Spleen (tissue), 11 donors: ENCODE measurements around the gene LTB. TPM values are rescaled to one million over a fixed set of nuclear protein-coding genes. Genes with fewer than 3 reads are reported as not detected.
"Not testable (repeated sequence)": the region's sequence is repeated elsewhere in the genome, so short reads cannot be mapped to it uniquely, and the experiment has no call there.

ENCODE experiments used
- DNase-seq: peaks from one replicate; pipeline ENCODE4 v3.0.0-alpha.2; 2020
- H3K27ac ChIP-seq, 8 donors: fragments of 200-600 bp; sonication (generic) in 7 of 8; 1 replicate in 4 of 8; 2 replicates in 4 of 8; pipeline versions ENCODE4 v1.5.0 to v1.8.0; 2016 to 2021; ENCODE audit warnings: inconsistent platforms in 4 of 8, mild to moderate bottlenecking in 4 of 8, moderate library complexity in 1 of 8
- H3K27me3 ChIP-seq, 7 donors: fragments of 200-600 bp; sonication (generic) in 6 of 7; replicated peaks in 1 of 7; 1 replicate in 4 of 7; 2 replicates in 3 of 7; pipeline versions ENCODE4 v1.5.0 to v1.8.0; 2016 to 2021; ENCODE audit warnings: inconsistent platforms in 3 of 7, mild to moderate bottlenecking in 1 of 7
- H3K36me3 ChIP-seq, 6 donors: fragments of 200-600 bp; sonication (generic) in 5 of 6; 1 replicate in 4 of 6; 2 replicates in 2 of 6; pipeline versions ENCODE4 v1.5.0 to v1.8.0; 2016 to 2021; ENCODE audit warnings: inconsistent platforms in 2 of 6
- H3K4me1 ChIP-seq, 6 donors: fragments of 200-600 bp; sonication (generic) in 5 of 6; 1 replicate in 3 of 6; 2 replicates in 3 of 6; pipeline versions ENCODE4 v1.5.0 to v1.8.0; 2016 to 2021; ENCODE audit warnings: inconsistent platforms in 3 of 6
- H3K4me3 ChIP-seq, 8 donors: fragments of 200-600 bp; sonication (generic) in 7 of 8; 1 replicate in 4 of 8; 2 replicates in 4 of 8; pipeline versions ENCODE4 v1.5.0 to v1.8.0; 2016 to 2021; ENCODE audit warnings: inconsistent platforms in 4 of 8, mild to moderate bottlenecking in 4 of 8, moderate library complexity in 2 of 8
- H3K9me3 ChIP-seq, 8 donors: fragments of 200-600 bp; sonication (generic) in 7 of 8; 1 replicate in 4 of 8; 2 replicates in 4 of 8; pipeline versions ENCODE4 v1.5.0 to v1.8.0; 2016 to 2021; ENCODE audit warnings: inconsistent platforms in 4 of 8
- POLR2A ChIP-seq, 3 donors: fragments of 450-650 bp; IDR thresholded peaks; one replicate each; pipeline ENCODE4 v1.5.1; 2017; ENCODE audit warnings: antibody characterized with exemption in 3 of 3, mild to moderate bottlenecking in 1 of 3
- POLR2AphosphoS5 ChIP-seq, 3 donors: sonication (generic); formaldehyde crosslinking; IDR thresholded peaks; one replicate each; pipeline ENCODE4 v1.5.1; 2017; ENCODE audit warnings: antibody characterized with exemption in 3 of 3
- WGBS, 5 donors: extraction: QIAGEN DNeasy Blood & Tissue Kit in 3 of 5; methylation state at CpG; one replicate each; pipeline versions ENCODE4 v1.1.5 to v1.1.7; 2013 to 2018; 5-methylcytosine and 5-hydroxymethylcytosine counted together
- intact Hi-C: fragments of 100-400 bp; cut with DNase I; formaldehyde crosslinking; loops from one replicate; pipeline ENCODE4 v1.15.0; 2023; ENCODE audit warnings: low total_unique reads
- polyA plus RNA-seq, 3 donors: library from polyadenylated mRNA; stranded (reverse); fragments of 200-250 nt; gene quantifications; one replicate each; pipeline ENCODE4 v1.2.1, GENCODE V29; 2013
- total RNA-seq, 7 donors: library from RNA; depleted of rRNA in 3 of 7; stranded (reverse); fragments of >200 nt in 3 of 7; fragmentation: NEBNext Ultra II Directional in 4 of 7; extraction: Animal tissue kit (Norgen Biotek cat#: 25700) in 4 of 7; gene quantifications; one replicate each; pipeline versions ENCODE4 v1.1.0 to v1.2.1, GENCODE V29; 2016 to 2021
- TF ChIP-seq, protein P1 (sequence below), 11 experiments: fragments of 200-600 bp in 7 of 11; fragments of 450-650 bp in 4 of 11; sonication (generic) in 4 of 11; IDR thresholded peaks in 8 of 11; conservative IDR thresholded peaks in 3 of 11; 1 replicate in 7 of 11; 2 replicates in 4 of 11; pipeline versions ENCODE4 v1.4.0 to v1.8.0; 2016 to 2021; ENCODE audit warnings: antibody characterized with exemption in 11 of 11, inconsistent platforms in 4 of 11, mild to moderate bottlenecking in 1 of 11
- donor health status: healthy with polysubstance abuse.
- donor health status: DM: no; HTN: no; CAD: no; lungs with moderate emphysema.
- donor health status: DM: no; HTN: no; CAD: no.
- donor health status: Bipolar disorder and iron deficiency.
- donor health status: healthy.
- donor health status: DM: no; HTN: no; CAD: no.
- donor health status: DM: yes; HTN: yes; CAD: no.

Gene LTB
- total and polyA plus RNA-seq, 10 donors, result 83.0 to 1,256 (median 226) TPM

DNA sequence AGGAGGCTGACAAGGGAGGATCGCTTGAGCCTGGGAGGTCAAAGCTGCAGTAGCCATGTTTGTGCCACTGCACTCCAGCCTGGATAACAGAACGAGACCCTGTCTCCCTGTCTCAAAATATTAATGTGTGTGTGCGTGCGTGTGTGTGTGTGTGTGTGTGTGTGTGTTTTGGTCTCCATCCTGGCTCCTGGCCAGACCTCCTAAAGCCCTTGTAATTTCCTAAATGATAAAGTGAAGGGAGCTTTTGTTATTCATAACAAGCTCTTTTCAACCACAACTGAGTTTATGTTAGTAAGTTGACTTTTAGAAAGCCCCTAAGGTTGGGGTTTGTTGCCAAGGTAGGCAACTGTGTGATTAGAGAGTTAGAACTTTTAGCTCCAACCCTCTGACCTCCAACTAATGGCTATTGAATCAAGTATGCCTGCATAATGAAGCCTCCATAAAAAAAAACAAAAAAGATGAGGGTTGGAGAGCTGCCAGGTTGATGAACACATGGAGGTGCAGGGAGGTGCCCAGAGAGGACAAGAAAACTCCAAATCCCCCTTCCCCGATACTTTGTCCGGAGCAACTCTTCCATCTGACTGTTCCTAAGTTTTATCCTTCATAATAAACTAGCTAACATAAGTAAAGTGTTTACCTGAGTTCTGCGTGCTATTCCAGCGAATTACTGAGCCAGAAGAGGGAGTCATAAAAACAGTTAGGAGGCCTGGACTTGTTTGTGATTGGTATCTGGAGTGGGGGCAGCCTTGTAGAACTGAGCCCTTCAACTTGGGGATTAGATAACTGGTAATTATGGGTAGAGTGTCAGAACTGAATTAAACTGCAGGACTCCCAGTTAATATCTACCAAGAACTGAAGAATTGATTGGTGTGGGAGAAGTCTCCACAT lies 27.5 kb upstream of the LTB start:
- no peak for DNase-seq
- no peaks in the 10 kb centered on the region for H3K36me3 ChIP-seq
- no peak overlapping the region for H3K4me3 ChIP-seq
- H3K4me1 ChIP-seq, result peaks cover 0 to 14% (median 11%) of the 10 kb centered on the region in 6 donors
- intact Hi-C loops, result no loop called here
- 76 to 81% (median 77%) methylated on average over 8 of the region's 8 CpGs for WGBS, 5 donors
- H3K27me3 ChIP-seq, result no peaks in the 10 kb centered on the region
- H3K27ac ChIP-seq, result no peak overlapping the region
- no peaks in the 10 kb centered on the region for H3K9me3 ChIP-seq
- TF ChIP-seq POLR2A (IDR thresholded peaks at IDR 0.05) (no peak), POLR2AphosphoS5 (IDR thresholded peaks at IDR 0.05) (no peak)
- TF ChIP-seq, protein P1, sequence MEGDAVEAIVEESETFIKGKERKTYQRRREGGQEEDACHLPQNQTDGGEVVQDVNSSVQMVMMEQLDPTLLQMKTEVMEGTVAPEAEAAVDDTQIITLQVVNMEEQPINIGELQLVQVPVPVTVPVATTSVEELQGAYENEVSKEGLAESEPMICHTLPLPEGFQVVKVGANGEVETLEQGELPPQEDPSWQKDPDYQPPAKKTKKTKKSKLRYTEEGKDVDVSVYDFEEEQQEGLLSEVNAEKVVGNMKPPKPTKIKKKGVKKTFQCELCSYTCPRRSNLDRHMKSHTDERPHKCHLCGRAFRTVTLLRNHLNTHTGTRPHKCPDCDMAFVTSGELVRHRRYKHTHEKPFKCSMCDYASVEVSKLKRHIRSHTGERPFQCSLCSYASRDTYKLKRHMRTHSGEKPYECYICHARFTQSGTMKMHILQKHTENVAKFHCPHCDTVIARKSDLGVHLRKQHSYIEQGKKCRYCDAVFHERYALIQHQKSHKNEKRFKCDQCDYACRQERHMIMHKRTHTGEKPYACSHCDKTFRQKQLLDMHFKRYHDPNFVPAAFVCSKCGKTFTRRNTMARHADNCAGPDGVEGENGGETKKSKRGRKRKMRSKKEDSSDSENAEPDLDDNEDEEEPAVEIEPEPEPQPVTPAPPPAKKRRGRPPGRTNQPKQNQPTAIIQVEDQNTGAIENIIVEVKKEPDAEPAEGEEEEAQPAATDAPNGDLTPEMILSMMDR (IDR thresholded peaks at IDR 0.05 in 8 of 11, conservative IDR thresholded peaks at IDR 0.05 in 3 of 11), result no peak

DNA sequence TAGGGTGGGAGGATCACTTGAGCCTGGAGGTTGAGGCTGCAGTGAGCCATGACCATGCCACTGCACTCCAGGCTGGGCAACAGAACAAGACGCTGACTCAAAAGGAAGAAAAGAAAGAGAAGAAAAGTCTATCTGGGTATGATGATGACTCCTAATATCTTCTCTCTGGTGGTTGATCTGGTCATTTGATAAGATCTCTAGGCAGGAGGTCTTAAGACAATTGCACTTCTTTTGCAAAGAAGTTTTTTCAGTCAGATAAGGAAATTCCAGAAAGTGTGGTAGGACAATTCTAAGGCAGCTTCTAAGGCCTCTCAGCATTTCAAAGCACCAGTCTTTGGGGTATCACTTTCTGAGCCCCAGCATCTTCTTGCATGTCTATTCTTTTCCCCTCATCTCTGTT lies 25.1 kb upstream of the LTB start:
- H3K9me3 ChIP-seq, result no peaks in the 10 kb centered on the region
- H3K27me3 ChIP-seq, result no peaks in the 10 kb centered on the region
- H3K4me1 ChIP-seq, result no peaks in the 10 kb centered on the region
- H3K4me3 ChIP-seq, result no peak overlapping the region
- intact Hi-C loops, result no loop called here
- 64 to 91% (median 74%) methylated on average over 1 of the region's 1 CpG for WGBS, 5 donors
- no peaks in the 10 kb centered on the region for H3K36me3 ChIP-seq
- H3K27ac ChIP-seq, result no peak overlapping the region
- TF ChIP-seq POLR2AphosphoS5 (IDR thresholded peaks at IDR 0.05), result no peak
- TF ChIP-seq, protein P1 (IDR thresholded peaks at IDR 0.05 in 8 of 11, conservative IDR thresholded peaks at IDR 0.05 in 3 of 11), result no peak
- TF ChIP-seq POLR2A (IDR thresholded peaks at IDR 0.05), result no peak
- DNase-seq, result no peak

DNA sequence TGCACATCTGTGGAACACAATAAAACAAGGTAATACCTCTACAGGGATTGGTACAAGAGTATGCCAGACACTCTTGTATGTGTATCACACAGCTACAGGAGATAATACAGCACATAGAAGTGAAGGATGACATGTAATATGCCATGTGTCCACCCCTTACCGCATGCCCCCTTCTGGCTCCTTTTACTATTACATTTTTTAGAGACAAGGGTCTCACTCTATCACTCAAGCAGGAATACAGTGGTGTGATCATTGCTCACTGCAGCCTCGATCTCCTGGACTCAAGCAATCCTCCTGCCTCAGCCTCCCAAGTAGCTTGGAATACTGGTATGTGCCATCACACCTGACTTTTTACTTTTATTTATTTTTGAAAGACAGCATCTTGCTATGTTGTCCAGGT lies 14.8 kb upstream of the LTB start:
- no peak for DNase-seq
- H3K4me3 ChIP-seq, result no peak overlapping the region
- WGBS, 5 donors, result 10 to 15% (median 12%) methylated on average over 2 of the region's 2 CpGs
- no peaks in the 10 kb centered on the region for H3K36me3 ChIP-seq
- intact Hi-C loops, result no loop called here
- peaks cover 9 to 70% (median 39%) of the 10 kb centered on the region in 6 donors for H3K4me1 ChIP-seq
- TF ChIP-seq POLR2A (IDR thresholded peaks at IDR 0.05), result no peak
- TF ChIP-seq, protein P1 (IDR thresholded peaks at IDR 0.05 in 8 of 11, conservative IDR thresholded peaks at IDR 0.05 in 3 of 11), result peak; percentile 13 to 79 (median 69)
- no peaks in the 10 kb centered on the region for H3K27me3 ChIP-seq
- H3K27ac ChIP-seq, result peak overlapping the region in 4 of 8 donors; percentile 5 to 50 (median 40)
- H3K9me3 ChIP-seq, result no peaks in the 10 kb centered on the region

DNA sequence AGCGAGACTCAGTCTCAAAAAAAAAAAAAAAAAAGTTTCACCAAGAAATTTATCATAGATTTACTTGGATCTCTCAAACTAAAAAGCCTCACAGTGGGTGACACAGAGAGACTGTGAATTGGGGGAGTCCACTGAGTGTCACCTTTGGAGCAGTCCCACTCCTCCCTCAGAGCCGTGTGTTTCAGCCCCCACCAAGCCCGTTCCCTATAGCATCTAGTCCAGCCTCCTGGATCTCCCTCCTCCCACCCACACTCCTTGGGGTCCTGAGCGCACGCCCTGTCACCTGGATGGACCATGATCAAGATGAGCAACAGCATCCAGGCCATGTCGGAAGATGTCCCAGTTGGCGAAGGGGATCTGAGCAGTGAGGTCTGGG lies 10.2 kb upstream of the LTB start:
- intact Hi-C loops, result no loop called here
- H3K9me3 ChIP-seq, result no peaks in the 10 kb centered on the region
- H3K36me3 ChIP-seq, result peaks cover 0 to 24% (median 2%) of the 10 kb centered on the region in 6 donors
- peak overlapping the region in 5 of 8 donors; percentile 1 to 59 (median 14) for H3K4me3 ChIP-seq
- H3K27me3 ChIP-seq, result no peaks in the 10 kb centered on the region
- TF ChIP-seq POLR2A (IDR thresholded peaks at IDR 0.05) (no peak), POLR2AphosphoS5 (IDR thresholded peaks at IDR 0.05) (no peak)
- TF ChIP-seq, protein P1 (IDR thresholded peaks at IDR 0.05 in 8 of 11, conservative IDR thresholded peaks at IDR 0.05 in 3 of 11), result no peak
- 76 to 83% (median 81%) methylated on average over 5 to 7 of the region's 7 CpGs for WGBS, 5 donors
- no peak for DNase-seq
- peaks cover 18 to 100% (median 63%) of the 10 kb centered on the region in 6 donors for H3K4me1 ChIP-seq
- peak overlapping the region; percentile 42 to 92 (median 81) for H3K27ac ChIP-seq

DNA sequence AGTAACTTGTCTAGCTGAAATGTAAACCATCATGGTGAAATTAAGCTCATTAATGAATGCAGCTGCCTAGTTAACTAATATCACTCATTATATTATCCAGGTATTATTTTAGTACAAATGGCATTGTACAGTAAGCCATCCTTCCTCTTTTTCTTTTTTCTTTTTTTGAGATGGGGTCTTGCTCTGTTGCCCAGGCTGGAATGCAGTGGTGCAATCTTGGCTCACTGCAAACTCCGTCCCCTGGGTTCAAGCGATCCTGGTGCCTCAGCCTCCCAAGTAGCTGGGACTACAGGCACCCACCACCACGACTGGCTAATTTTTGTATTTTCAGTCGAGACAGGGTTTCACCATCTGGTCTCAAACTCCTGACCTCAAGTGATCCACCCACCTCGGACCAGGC lies 8.5 kb upstream of the LTB start:
- H3K27ac ChIP-seq, H3K9me3 ChIP-seq, H3K4me3 ChIP-seq, H3K27me3 ChIP-seq, intact Hi-C loops, DNase-seq: not testable (repeated sequence)
- WGBS, 5 donors, result 79 to 92% (median 89%) methylated on average over 5 of the region's 5 CpGs
- H3K36me3 ChIP-seq, result peaks cover 0 to 24% (median 2%) of the 10 kb centered on the region in 6 donors
- H3K4me1 ChIP-seq, result peaks cover 34 to 100% (median 67%) of the 10 kb centered on the region in 6 donors
